GM18508 (cell line): ENCODE measurements around the gene PRXL2B.

Experiments used
- ATAC-seq: cut with Tn5 transposase; IDR thresholded peaks from one replicate; pipeline ENCODE4 v1.9.1; 2021; ENCODE audit warnings: moderate number of reproducible peaks; ENCODE audit not compliant: insufficient read depth, unreplicated experiment

PRXL2B gene

GRCh38 chr1:2632051-2632430, 45.5 kb downstream of the PRXL2B start:
- ATAC-seq: no peak

- no peak for ATAC-seq
These were observed 46.2 kb downstream of the PRXL2B start, which contains the start of gene MMEL1 for GRCh38 chr1:2632561-2633361. Gene MMEL1, minus strand, starts transcription at chr1:2633016. Its CDS starts 3,532 bp downstream, at chr1:2629484.

- no peak for ATAC-seq
These were observed 46.9 kb downstream of the PRXL2B start for GRCh38 chr1:2633366-2633935.

- no peak for ATAC-seq
These were observed 47.4 kb downstream of the PRXL2B start for GRCh38 chr1:2633936-2634491.

- no peak for ATAC-seq
These were observed 48.9 kb downstream of the PRXL2B start for GRCh38 chr1:2635361-2636010.

GRCh38 chr1:2636733-2637132, 50.2 kb downstream of the PRXL2B start:
- no peak for ATAC-seq

GRCh38 chr1:2637442-2638145, 51.0 kb downstream of the PRXL2B start:
- no peak for ATAC-seq

- no peak for ATAC-seq
These were observed 52.0 kb downstream of the PRXL2B start for GRCh38 chr1:2638466-2639115.

- no peak for ATAC-seq
These were observed 52.6 kb downstream of the PRXL2B start for GRCh38 chr1:2639203-2639602.

- ATAC-seq: no peak
These were observed 53.3 kb downstream of the PRXL2B start for GRCh38 chr1:2639607-2640521.

- ATAC-seq: no peak
These were observed 54.0 kb downstream of the PRXL2B start for GRCh38 chr1:2640626-2641025.
